ENCODE measurements around the gene NFIA.
A peak's percentile ranks its signal among the peaks of the same experiment; 100 is the strongest.
"Not testable (repeated sequence)": the region's sequence is repeated elsewhere in the genome, so short reads cannot be mapped to it uniquely, and the experiment has no call there.

The NFIA gene

GRCh38 chr1:61061601-61062000, 20.8 kb upstream of the NFIA start:
- DNase-seq = not testable (repeated sequence)

- DNase-seq = no peak
Measured at GRCh38 chr1:61064673-61065072, 17.7 kb upstream of the NFIA start.

- no peak for DNase-seq
Measured at GRCh38 chr1:61067446-61068019, 14.8 kb upstream of the NFIA start.

GRCh38 chr1:61070054-61070453, 12.3 kb upstream of the NFIA start:
- DNase-seq = no peak

- DNase-seq = no peak
Measured at GRCh38 chr1:61071205-61072130, 10.9 kb upstream of the NFIA start.

- DNase-seq = no peak
Measured at GRCh38 chr1:61073871-61074270, 8.5 kb upstream of the NFIA start.

- not testable (repeated sequence) for DNase-seq
Measured at GRCh38 chr1:61075833-61076232, 6.5 kb upstream of the NFIA start.

- DNase-seq = peak; percentile 98
Measured at GRCh38 chr1:61076728-61077675, 5.4 kb upstream of the NFIA start.

- peak; percentile 99 for DNase-seq
Measured at GRCh38 chr1:61077676-61078541, 4.5 kb upstream of the NFIA start.

- DNase-seq = no peak
Measured at GRCh38 chr1:61078618-61079295, 3.6 kb upstream of the NFIA start.

- peak; percentile 78 for DNase-seq
Measured at GRCh38 chr1:61079296-61079897, 3.0 kb upstream of the NFIA start.

GRCh38 chr1:61079898-61080336, 2.4 kb upstream of the NFIA start:
- DNase-seq = peak; percentile 81

- no peak for DNase-seq
Measured at GRCh38 chr1:61080413-61081143, 1.8 kb upstream of the NFIA start.

GRCh38 chr1:61081144-61081685, 1.1 kb upstream of the NFIA start:
- peak; percentile 59 for DNase-seq

GRCh38 chr1:61081686-61082310, 563 bp upstream of the NFIA start:
- DNase-seq = peak; percentile 71

- no peak for DNase-seq
Measured at GRCh38 chr1:61083013-61083806, 849 bp downstream of the NFIA start.

- no peak for DNase-seq
Measured at GRCh38 chr1:61083807-61084440, 1.6 kb downstream of the NFIA start.

GRCh38 chr1:61084491-61085031, 2.2 kb downstream of the NFIA start:
- DNase-seq = no peak

Data from NCI-H1105 (cell line).